Ramos (cell line): ENCODE data around the gene KLRC3.

Experiments
- in situ Hi-C: fragments of 300-500 bp; cut with MboI; formaldehyde crosslinking; loops from one replicate; pipeline ENCODE4 v1.14.3; 2022; ENCODE audit warnings: low sequenced_read_pairs; ENCODE audit not compliant: unreplicated experiment

The KLRC3 gene

GRCh38 chr12:10404798-10405197 lies 15.6 kb downstream of the KLRC3 start:
- in situ Hi-C loops = no loop called here

GRCh38 chr12:10400829-10401228 lies 19.6 kb downstream of the KLRC3 start:
- in situ Hi-C loops = no loop called here

DNA sequence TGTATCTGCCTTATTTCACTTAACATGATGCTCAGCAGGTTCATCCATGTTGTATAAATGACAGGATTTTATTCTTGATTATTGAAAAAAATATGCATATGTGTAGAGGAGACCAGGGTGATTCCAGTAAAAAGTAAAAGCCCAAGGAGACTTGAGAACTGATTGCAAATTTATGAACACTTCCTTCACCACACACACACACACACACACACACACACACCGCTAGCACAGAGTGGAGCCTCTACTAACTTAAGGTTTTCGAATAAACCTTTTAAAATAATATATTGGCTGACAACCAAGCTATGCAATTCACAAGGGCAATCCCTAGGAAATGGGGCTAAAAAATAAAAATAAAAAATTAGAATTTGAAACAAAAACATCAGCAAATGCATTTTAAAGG lies 22.2 kb downstream of the KLRC3 start:
- in situ Hi-C loops = loop anchor here (5.0 to 25.0 kb wide), 2 partner anchors 159 to 736 kb away; partner anchors contain the start of gene CLEC2D

DNA sequence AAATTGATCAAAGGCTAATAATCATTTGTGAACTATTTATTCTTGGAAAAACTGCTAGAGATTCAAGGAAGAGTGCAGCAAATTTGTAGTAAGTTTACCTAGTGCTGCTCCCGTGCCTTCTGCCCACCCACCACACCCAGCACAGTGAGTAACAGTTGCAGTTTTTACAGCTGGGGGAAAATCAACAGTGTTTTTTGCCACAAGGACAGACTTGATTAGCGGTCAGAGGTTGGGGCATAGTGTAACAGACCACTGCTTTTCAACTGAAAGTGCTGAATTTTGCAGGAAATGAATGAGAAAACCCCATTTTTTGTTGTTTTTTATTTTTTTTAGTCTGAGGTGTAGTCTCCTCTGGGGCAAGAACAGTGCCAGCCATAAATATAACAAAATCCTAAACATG lies 23.1 kb downstream of the KLRC3 start:
- in situ Hi-C loops = loop anchor here (5.0 to 25.0 kb wide), 2 partner anchors 160 to 735 kb away; partner anchors contain the start of gene CLEC2D

- in situ Hi-C loops = loop anchor here (5.0 to 25.0 kb wide), 2 partner anchors 161 to 734 kb away; partner anchors contain the start of gene CLEC2D
Observed at GRCh38 chr12:10396176-10396575, 24.2 kb downstream of the KLRC3 start.

DNA sequence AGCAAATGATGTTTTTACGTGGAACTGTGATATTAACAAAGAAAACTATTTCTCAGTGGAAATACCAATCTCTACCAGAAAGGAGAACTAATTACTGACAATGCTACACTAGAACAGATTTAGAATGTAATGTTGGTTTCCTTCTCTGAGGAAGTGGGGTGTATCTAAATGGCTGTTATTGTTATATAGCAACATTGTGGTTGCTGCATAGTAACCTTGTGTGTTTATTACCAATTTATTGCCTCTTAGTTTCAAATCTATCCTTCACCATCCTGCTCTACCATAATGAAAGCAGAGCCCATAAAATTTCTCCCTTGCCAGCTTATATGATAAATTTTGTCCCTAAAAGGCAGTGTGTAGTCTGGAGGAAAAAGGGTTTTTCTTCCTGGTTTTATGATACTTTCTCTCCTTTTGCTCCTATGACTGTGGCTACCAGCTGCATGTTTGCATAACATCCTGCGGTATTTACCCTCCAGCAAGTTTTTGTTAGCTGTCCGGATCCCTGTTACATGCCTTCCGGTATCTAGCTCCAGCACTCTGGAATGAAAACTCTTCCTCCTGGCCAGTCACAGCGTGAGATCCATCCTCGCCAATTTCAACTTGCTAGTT lies 24.9 kb downstream of the KLRC3 start:
- in situ Hi-C loops = loop anchor here (5.0 to 25.0 kb wide), 2 partner anchors 162 to 733 kb away; partner anchors contain the start of gene CLEC2D

- in situ Hi-C loops = loop anchor here (5.0 to 25.0 kb wide), 2 partner anchors 163 to 732 kb away; partner anchors contain the start of gene CLEC2D
Observed at GRCh38 chr12:10394531-10395152, 25.8 kb downstream of the KLRC3 start.

GRCh38 chr12:10393291-10393690 lies 27.1 kb downstream of the KLRC3 start:
- in situ Hi-C loops = loop anchor here (25.0 kb wide), 1 partner anchor 731 kb away; the partner anchor contains the start of gene CLEC2D

- in situ Hi-C loops = loop anchor here (25.0 kb wide), 1 partner anchor 730 kb away; the partner anchor contains the start of gene CLEC2D
Observed at GRCh38 chr12:10392394-10392930, 27.9 kb downstream of the KLRC3 start.

- in situ Hi-C loops = loop anchor here (25.0 kb wide), 1 partner anchor 729 kb away; the partner anchor contains the start of gene CLEC2D
Observed at GRCh38 chr12:10390991-10391390, 29.4 kb downstream of the KLRC3 start.

- in situ Hi-C loops = loop anchor here (10.0 to 25.0 kb wide), 2 partner anchors 655 to 728 kb away; partner anchors contain the start of genes CLEC2D and CLECL1
Observed at GRCh38 chr12:10389904-10390303, 30.5 kb downstream of the KLRC3 start, which contains the start of gene KLRK1. TSS of gene KLRK1 (minus strand) at chr12:10390041. CDS start at chr12:10388810, 1,231 bp downstream.

- in situ Hi-C loops = loop anchor here (10.0 to 25.0 kb wide), 2 partner anchors 654 to 727 kb away; partner anchors contain the start of genes CLEC2D and CLECL1
Observed at GRCh38 chr12:10388624-10389413, 31.6 kb downstream of the KLRC3 start.

DNA sequence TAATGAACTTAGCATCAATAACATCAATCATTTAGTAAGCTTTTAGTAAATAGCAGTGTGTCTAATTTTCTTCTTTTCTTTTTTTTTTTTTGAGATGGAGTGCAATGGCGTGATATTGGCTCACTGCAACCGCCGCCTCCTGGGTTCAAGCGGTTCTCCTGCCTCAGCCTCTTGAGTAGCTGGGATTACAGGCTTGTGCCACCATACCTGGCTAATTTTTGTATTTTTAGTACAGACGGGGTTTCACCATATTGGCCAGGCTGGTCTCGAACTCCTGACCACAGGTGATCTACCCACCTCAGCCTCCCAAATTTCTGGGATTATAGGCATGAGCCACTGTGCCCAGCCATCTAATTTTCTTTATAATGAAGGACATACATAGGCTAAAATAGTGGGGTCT lies 32.9 kb downstream of the KLRC3 start:
- in situ Hi-C loops = loop anchor here (10.0 to 25.0 kb wide), 2 partner anchors 653 to 725 kb away; partner anchors contain the start of genes CLEC2D and CLECL1

GRCh38 chr12:10386857-10387256 lies 33.5 kb downstream of the KLRC3 start:
- in situ Hi-C loops = loop anchor here (10.0 to 25.0 kb wide), 2 partner anchors 652 to 725 kb away; partner anchors contain the start of genes CLEC2D and CLECL1

DNA sequence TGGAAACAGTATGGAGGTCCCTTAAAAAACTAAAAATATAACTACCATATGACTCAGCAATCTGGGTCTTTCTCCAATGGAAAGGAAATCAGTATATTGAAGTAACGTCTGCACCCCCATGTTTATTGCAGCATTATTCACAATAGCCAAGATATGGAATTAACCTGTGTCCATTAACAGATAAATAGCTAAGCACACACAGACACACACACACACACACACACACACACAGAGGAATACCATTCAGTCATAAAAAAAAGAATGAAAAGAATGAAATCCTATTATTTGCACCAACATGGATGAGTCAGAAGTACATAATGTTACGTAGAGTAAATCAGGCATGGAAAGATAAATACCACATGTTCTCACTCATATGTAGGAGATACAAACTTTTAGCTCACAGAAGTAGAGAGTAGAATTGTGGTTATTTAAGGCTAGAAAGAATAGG lies 35.2 kb downstream of the KLRC3 start:
- in situ Hi-C loops = loop anchor here (10.0 to 25.0 kb wide), 2 partner anchors 650 to 723 kb away; partner anchors contain the start of genes CLEC2D and CLECL1

GRCh38 chr12:10384191-10384590 lies 36.2 kb downstream of the KLRC3 start:
- in situ Hi-C loops = loop anchor here (5.0 to 25.0 kb wide), 3 partner anchors 147 to 722 kb away; partner anchors contain the start of genes CLEC2D and CLECL1

DNA sequence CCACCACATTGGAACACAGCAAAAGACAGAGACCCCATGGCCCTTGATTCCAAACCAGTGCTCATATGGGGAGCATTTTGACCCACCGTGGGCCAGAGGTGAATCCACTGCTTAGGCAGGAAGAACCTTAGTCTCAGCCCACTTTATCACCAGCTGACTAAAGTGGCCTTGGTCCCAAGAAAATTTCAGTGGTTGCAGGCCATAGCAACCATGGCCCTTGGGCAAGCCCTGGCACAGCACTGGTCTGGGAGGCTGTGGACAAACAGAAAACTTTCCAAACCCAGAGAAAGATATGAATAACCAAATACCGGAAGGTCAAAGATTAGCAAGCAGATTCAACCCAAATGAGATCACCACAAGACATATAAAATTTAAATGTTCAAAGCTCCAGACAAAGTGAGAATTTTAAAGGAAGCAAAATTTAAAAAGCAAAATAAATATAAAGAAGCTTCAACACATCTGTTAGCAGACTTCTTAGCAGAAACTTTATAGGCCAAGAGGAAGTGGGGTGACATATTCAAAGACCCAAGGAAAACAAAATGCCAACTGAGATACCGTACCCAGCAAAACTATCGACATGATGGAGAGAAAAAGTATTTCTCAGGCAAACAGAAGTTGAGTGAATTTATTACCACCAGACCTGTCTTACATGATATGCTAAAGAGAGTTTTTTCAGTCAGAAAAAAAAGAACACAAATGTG lies 38.3 kb downstream of the KLRC3 start:
- in situ Hi-C loops = loop anchor here (5.0 to 25.0 kb wide), 3 partner anchors 145 to 720 kb away; partner anchors contain the start of genes CLEC2D and CLECL1

GRCh38 chr12:10378737-10379136 lies 41.7 kb downstream of the KLRC3 start:
- in situ Hi-C loops = loop anchor here (25.0 kb wide), 1 partner anchor 716 kb away; the partner anchor contains the start of gene CLEC2D

- in situ Hi-C loops = loop anchor here (25.0 kb wide), 1 partner anchor 712 kb away; the partner anchor contains the start of gene CLEC2D
Observed at GRCh38 chr12:10374624-10375018, 45.8 kb downstream of the KLRC3 start.
